Transverse colon (tissue), 4 donors: ENCODE results near the gene DNAJC7.

Experiments
- CTCF ChIP-seq, 5 experiments: fragments of 200-600 bp in 3 of 5; fragments of 450-650 bp in 2 of 5; sonication (generic) in 3 of 5; IDR thresholded peaks; 1 replicate in 2 of 5; 2 replicates in 3 of 5; pipeline ENCODE4 v1.5.1; 2016 to 2017; ENCODE audit warnings: antibody characterized with exemption in 5 of 5, inconsistent platforms in 3 of 5, mild to moderate bottlenecking in 2 of 5, moderate library complexity in 1 of 5
- EP300 ChIP-seq: sonication (generic); formaldehyde crosslinking; IDR thresholded peaks from one replicate; pipeline ENCODE4 v1.6.1; 2017; ENCODE audit warnings: antibody characterized with exemption, low read depth
- POLR2A ChIP-seq: fragments of 450-650 bp; IDR thresholded peaks from one replicate; pipeline ENCODE4 v1.6.1; 2016; ENCODE audit warnings: antibody characterized with exemption, mild to moderate bottlenecking, moderate library complexity
- POLR2AphosphoS5 ChIP-seq, 3 donors: sonication (generic); formaldehyde crosslinking; IDR thresholded peaks; one replicate each; pipeline ENCODE4 v1.6.1; 2016; ENCODE audit warnings: antibody characterized with exemption in 3 of 3

GRCh38 chr17:41975099-41976083 lies 41.8 kb downstream of the DNAJC7 start:
- TF ChIP-seq CTCF (IDR thresholded peaks at IDR 0.05) (no peak), POLR2AphosphoS5 (IDR thresholded peaks at IDR 0.05) (no peak), POLR2A (no peak), EP300 (no peak)
